ENCODE results near the gene SFT2D1.
"Not testable (repeated sequence)": the region's sequence is repeated elsewhere in the genome, so short reads cannot be mapped to it uniquely, and the experiment has no call there.

The SFT2D1 gene

GRCh38 chr6:166342349-166343149, at the start of gene SFT2D1:
Gene SFT2D1 (minus strand): TSS chr6:166342545. CDS start chr6:166342481, 64 bp downstream.
- Histone ChIP-seq H3K4me3 (ENCODE audit: low read length) (peak within 1 kb of the TSS; percentile 100), H3K27ac (ENCODE audit: low read length) (no peak within 1 kb of the TSS), H3K36me3 (ENCODE audit: control insufficient read depth, insufficient read depth, low read length) (no peaks in the 10 kb centered on the region; the same call in 1 of the 2 replicates), H3K9me3 (ENCODE audit: control insufficient read depth, insufficient read depth, low read length) (no peaks in the 10 kb centered on the region), H3K27me3 (ENCODE audit: control insufficient read depth, insufficient read depth, low read length) (no peaks in the 10 kb centered on the region), H3K4me1 (ENCODE audit: control insufficient read depth, insufficient read depth, low read length) (no peaks in the 10 kb centered on the region)
- peak; percentile 50 for DNase-seq (ENCODE audit: low read depth, low spot score)
- WGBS (ENCODE audit: insufficient coverage, insufficient read length), result no CpG with 5 or more reads among the region's 73 CpGs

DNA sequence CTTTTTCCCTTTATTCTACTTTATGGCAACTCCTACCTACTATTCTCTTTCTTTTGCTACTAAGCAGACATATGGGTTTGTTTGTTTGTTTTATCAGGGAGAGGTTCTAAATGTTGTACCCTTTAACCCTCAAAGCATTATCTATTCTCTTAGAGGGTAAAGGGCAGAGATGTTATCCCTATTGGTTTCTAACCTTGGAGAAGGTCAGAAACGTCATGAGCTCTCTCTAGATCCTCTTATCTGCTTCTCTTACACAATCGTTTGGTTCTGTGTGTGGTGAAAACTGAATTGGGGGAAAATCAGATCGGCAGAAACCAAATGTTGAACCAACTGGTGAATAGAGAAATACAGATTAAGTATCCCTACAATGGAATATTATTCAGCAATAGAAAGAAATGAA, 46.8 kb upstream of the SFT2D1 start:
- Histone ChIP-seq H3K4me1 (ENCODE audit: control insufficient read depth, insufficient read depth, low read length) (no peaks in the 10 kb centered on the region), H3K36me3 (ENCODE audit: control insufficient read depth, insufficient read depth, low read length) (no peaks in the 10 kb centered on the region), H3K9me3 (ENCODE audit: control insufficient read depth, insufficient read depth, low read length) (no peaks in the 10 kb centered on the region), H3K27ac (ENCODE audit: low read length) (no peak overlapping the region), H3K27me3 (ENCODE audit: control insufficient read depth, insufficient read depth, low read length) (no peaks in the 10 kb centered on the region), H3K4me3 (ENCODE audit: low read length) (no peak overlapping the region)
- no CpG with 5 or more reads among the region's 3 CpGs for WGBS (ENCODE audit: insufficient coverage, insufficient read length)
- DNase-seq (ENCODE audit: low read depth, low spot score), result no peak

- no peak overlapping the region for H3K4me3 ChIP-seq (ENCODE audit: low read length)
- H3K9me3 ChIP-seq (ENCODE audit: control insufficient read depth, insufficient read depth, low read length), result no peaks in the 10 kb centered on the region
- no CpG with 5 or more reads among the region's 13 CpGs for WGBS (ENCODE audit: insufficient coverage, insufficient read length)
- no peaks in the 10 kb centered on the region for H3K4me1 ChIP-seq (ENCODE audit: control insufficient read depth, insufficient read depth, low read length)
- H3K27ac ChIP-seq (ENCODE audit: low read length), result no peak overlapping the region
- DNase-seq (ENCODE audit: low read depth, low spot score), result no peak
- no peaks in the 10 kb centered on the region for H3K36me3 ChIP-seq (ENCODE audit: control insufficient read depth, insufficient read depth, low read length)
- H3K27me3 ChIP-seq (ENCODE audit: control insufficient read depth, insufficient read depth, low read length), result no peaks in the 10 kb centered on the region
Measured at GRCh38 chr6:166388290-166389004, 46.1 kb upstream of the SFT2D1 start.

DNA sequence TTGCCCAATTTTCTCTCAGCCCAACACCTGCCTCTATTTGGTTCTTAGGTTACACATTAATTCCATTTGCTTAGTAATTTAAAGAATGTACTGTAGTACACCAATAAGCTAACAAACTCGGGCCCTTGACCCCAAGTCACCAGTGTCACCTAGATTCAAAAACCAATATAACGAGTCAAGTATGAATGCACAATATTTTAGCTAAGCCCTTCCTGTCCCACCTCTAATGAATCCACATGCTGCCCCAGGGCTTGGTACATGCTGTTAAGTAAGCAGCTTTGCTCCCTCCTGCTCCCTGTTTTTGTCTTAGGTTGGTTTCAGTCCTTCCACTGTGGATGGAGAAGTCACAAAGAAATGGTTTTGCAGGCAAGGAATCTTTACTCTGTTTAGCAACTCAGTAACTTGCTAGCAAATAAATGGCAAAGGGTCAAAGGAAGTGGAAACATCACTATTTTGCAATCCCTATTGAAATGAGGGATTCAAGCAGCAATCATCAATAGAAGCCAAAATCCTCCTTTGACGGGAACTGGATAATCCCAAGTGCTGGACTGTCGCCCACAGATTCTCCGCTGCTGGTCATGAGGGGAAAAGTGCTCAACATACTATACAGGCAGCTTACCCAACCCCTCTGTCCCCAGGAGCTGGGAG, 45.4 kb upstream of the SFT2D1 start:
- H3K4me1 ChIP-seq (ENCODE audit: control insufficient read depth, insufficient read depth, low read length), result no peaks in the 10 kb centered on the region
- no peak overlapping the region for H3K27ac ChIP-seq (ENCODE audit: low read length)
- H3K9me3 ChIP-seq (ENCODE audit: control insufficient read depth, insufficient read depth, low read length), result no peaks in the 10 kb centered on the region
- H3K36me3 ChIP-seq (ENCODE audit: control insufficient read depth, insufficient read depth, low read length), result no peaks in the 10 kb centered on the region
- no peak for DNase-seq (ENCODE audit: low read depth, low spot score)
- WGBS (ENCODE audit: insufficient coverage, insufficient read length), result no CpG with 5 or more reads among the region's 5 CpGs
- no peak overlapping the region for H3K4me3 ChIP-seq (ENCODE audit: low read length)
- no peaks in the 10 kb centered on the region for H3K27me3 ChIP-seq (ENCODE audit: control insufficient read depth, insufficient read depth, low read length)

DNA sequence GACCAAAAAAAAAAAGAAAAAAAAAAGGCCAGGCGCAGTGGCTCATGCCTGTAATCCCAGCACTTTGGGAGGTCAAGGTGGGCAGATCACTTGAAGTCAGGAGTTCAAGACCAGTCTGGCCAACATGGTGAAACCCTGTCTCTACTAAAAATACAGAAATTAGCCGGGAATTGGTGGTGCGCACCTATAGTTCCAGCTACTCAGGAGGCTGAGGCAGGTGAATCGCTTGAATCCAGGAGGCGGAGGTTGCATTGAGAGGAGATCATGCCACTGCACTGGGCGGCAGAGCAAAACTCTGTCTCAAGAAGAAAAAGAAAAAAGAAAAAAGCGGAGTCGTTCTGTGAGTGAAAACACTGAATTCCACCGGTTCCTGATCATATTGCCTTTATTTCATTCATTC, 44.8 kb upstream of the SFT2D1 start:
- H3K9me3 ChIP-seq (ENCODE audit: control insufficient read depth, insufficient read depth, low read length); H3K4me1 ChIP-seq (ENCODE audit: control insufficient read depth, insufficient read depth, low read length); H3K4me3 ChIP-seq (ENCODE audit: low read length); H3K36me3 ChIP-seq (ENCODE audit: control insufficient read depth, insufficient read depth, low read length); H3K27me3 ChIP-seq (ENCODE audit: control insufficient read depth, insufficient read depth, low read length); DNase-seq (ENCODE audit: low read depth, low spot score); H3K27ac ChIP-seq (ENCODE audit: low read length): not testable (repeated sequence)
- WGBS (ENCODE audit: insufficient coverage, insufficient read length), result no CpG with 5 or more reads among the region's 9 CpGs

GRCh38 chr6:166386111-166386510, 43.8 kb upstream of the SFT2D1 start:
- no peak for DNase-seq (ENCODE audit: low read depth, low spot score)
- WGBS (ENCODE audit: insufficient coverage, insufficient read length), result no CpG with 5 or more reads among the region's 9 CpGs
- H3K27ac ChIP-seq (ENCODE audit: low read length), result no peak overlapping the region
- no peaks in the 10 kb centered on the region for H3K27me3 ChIP-seq (ENCODE audit: control insufficient read depth, insufficient read depth, low read length)
- no peaks in the 10 kb centered on the region for H3K36me3 ChIP-seq (ENCODE audit: control insufficient read depth, insufficient read depth, low read length)
- no peak overlapping the region for H3K4me3 ChIP-seq (ENCODE audit: low read length)
- H3K9me3 ChIP-seq (ENCODE audit: control insufficient read depth, insufficient read depth, low read length), result no peaks in the 10 kb centered on the region
- H3K4me1 ChIP-seq (ENCODE audit: control insufficient read depth, insufficient read depth, low read length), result peaks cover 2% of the 10 kb centered on the region; the same call in 1 of the 2 replicates

GRCh38 chr6:166383802-166384363, 41.5 kb upstream of the SFT2D1 start:
- DNase-seq (ENCODE audit: low read depth, low spot score); H3K4me1 ChIP-seq (ENCODE audit: control insufficient read depth, insufficient read depth, low read length); H3K36me3 ChIP-seq (ENCODE audit: control insufficient read depth, insufficient read depth, low read length); H3K27me3 ChIP-seq (ENCODE audit: control insufficient read depth, insufficient read depth, low read length); H3K9me3 ChIP-seq (ENCODE audit: control insufficient read depth, insufficient read depth, low read length); H3K27ac ChIP-seq (ENCODE audit: low read length): not testable (repeated sequence)
- WGBS (ENCODE audit: insufficient coverage, insufficient read length), result no CpG with 5 or more reads among the region's 22 CpGs
- peak overlapping the region; percentile 88; the same call in 1 of the 2 replicates for H3K4me3 ChIP-seq (ENCODE audit: low read length)

DNA sequence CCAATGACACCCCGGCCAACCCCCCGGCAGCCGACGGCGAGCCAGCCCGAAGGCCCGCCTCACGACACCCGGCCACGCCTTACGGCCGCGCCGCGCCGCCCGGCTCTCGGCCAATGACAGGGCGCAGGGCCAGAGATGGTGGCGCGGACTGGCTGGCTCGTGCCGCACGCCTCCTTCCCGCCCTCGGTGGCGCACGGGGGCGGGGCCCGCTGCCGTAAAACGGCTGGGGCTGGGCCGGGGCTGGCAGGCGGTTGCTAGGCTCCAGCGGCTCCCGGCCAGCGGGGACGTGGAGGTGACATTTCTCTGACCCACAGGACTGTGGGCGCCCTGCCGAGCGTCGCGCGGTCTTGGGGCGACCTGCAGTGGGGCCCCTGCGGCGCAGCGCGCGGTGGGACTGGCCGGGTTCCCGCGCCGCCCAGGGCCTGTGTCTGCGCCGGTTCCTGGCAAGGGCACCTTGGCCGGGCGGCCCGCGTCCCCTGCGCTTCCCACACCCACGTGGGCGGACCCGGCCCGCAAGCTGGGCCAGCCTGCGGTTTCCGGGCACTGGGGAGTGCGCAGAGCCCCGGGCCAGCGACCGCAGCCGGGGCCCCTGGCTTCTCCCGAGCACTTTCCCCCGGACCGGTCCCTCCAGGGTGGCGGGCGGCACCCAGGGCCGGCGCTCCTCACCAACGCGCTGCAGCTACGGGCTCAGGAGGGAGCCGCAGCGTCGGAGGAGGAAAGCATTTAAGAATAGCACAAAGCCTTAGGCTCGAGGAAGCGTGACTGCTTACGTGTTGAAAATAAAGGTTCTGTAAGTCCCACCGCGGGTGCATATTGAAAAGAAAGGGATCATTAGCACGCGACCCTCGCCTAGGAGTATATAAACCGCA, 40.8 kb upstream of the SFT2D1 start, which contains the start of gene MPC1:
Gene MPC1, minus strand, starts transcription at position 8 of the 869 bp plus-strand sequence. CDS start 64 bp downstream, outside the sequence.
- Histone ChIP-seq H3K9me3 (ENCODE audit: control insufficient read depth, insufficient read depth, low read length) (no peaks in the 10 kb centered on the region), H3K27ac (ENCODE audit: low read length) (no peak within 1 kb of the TSS), H3K4me3 (ENCODE audit: low read length) (peak within 1 kb of the TSS; percentile 88), H3K27me3 (ENCODE audit: control insufficient read depth, insufficient read depth, low read length) (no peaks in the 10 kb centered on the region), H3K4me1 (ENCODE audit: control insufficient read depth, insufficient read depth, low read length) (peaks cover 2% of the 10 kb centered on the region; the same call in 1 of the 2 replicates), H3K36me3 (ENCODE audit: control insufficient read depth, insufficient read depth, low read length) (no peaks in the 10 kb centered on the region)
- peak; percentile 93 for DNase-seq (ENCODE audit: low read depth, low spot score)
- WGBS (ENCODE audit: insufficient coverage, insufficient read length), result no CpG with 5 or more reads among the region's 94 CpGs

GRCh38 chr6:166382500-166382932, 40.2 kb upstream of the SFT2D1 start:
- no peak overlapping the region for H3K27ac ChIP-seq (ENCODE audit: low read length)
- no peaks in the 10 kb centered on the region for H3K9me3 ChIP-seq (ENCODE audit: control insufficient read depth, insufficient read depth, low read length)
- no peak for DNase-seq (ENCODE audit: low read depth, low spot score)
- peaks cover 2% of the 10 kb centered on the region; the same call in 1 of the 2 replicates for H3K4me1 ChIP-seq (ENCODE audit: control insufficient read depth, insufficient read depth, low read length)
- peak overlapping the region; percentile 88 for H3K4me3 ChIP-seq (ENCODE audit: low read length)
- H3K36me3 ChIP-seq (ENCODE audit: control insufficient read depth, insufficient read depth, low read length), result no peaks in the 10 kb centered on the region
- no peaks in the 10 kb centered on the region for H3K27me3 ChIP-seq (ENCODE audit: control insufficient read depth, insufficient read depth, low read length)
- WGBS (ENCODE audit: insufficient coverage, insufficient read length), result no CpG with 5 or more reads among the region's 46 CpGs

All from iPS DF 6.9 (cell line).